HepG2 (cell line): ENCODE measurements around the gene HECTD1. TPM values are rescaled to one million over a fixed set of nuclear protein-coding genes. Genes with fewer than 3 reads are reported as not detected.

Experiments used
- ARID2 ChIP-seq: sonication (generic); formaldehyde crosslinking; IDR thresholded peaks from 2 replicates; pipeline ENCODE4 v1.8.1; 2022; ENCODE audit warnings: mild to moderate bottlenecking, missing genetic modification reagents, borderline replicate concordance
- BHLHE40 ChIP-seq: IDR thresholded peaks from 2 replicates; pipeline ENCODE4 v1.6.1; 2011; ENCODE audit warnings: low read length, improper control_type of control experiment
- CHCHD3 ChIP-seq: sonication (generic); formaldehyde crosslinking; IDR thresholded peaks from 2 replicates; pipeline ENCODE4 v1.8.0; 2022; ENCODE audit warnings: mild to moderate bottlenecking, missing genetic modification reagents, moderate library complexity
- CHD2 ChIP-seq: IDR thresholded peaks from 2 replicates; pipeline ENCODE4 v1.6.1; 2011; ENCODE audit warnings: low read depth, low read length, improper control_type of control experiment
- DZIP1 ChIP-seq: sonication (generic); formaldehyde crosslinking; IDR thresholded peaks from 2 replicates; pipeline ENCODE4 v1.5.0; 2020; ENCODE audit warnings: mild to moderate bottlenecking, missing genetic modification reagents
- E2F5 ChIP-seq: sonication (generic); formaldehyde crosslinking; conservative IDR thresholded peaks from 2 replicates; pipeline ENCODE4 v1.4.0; 2020; ENCODE audit warnings: missing genetic modification reagents
- EHMT2 ChIP-seq: fragments of 200-600 bp; sonication (generic); IDR thresholded peaks from 2 replicates; pipeline ENCODE4 v1.7.0; 2017; ENCODE audit warnings: antibody characterized with exemption, low read depth, low read length, borderline replicate concordance
- FIP1L1 ChIP-seq: fragments of 200-400 bp; formaldehyde crosslinking; IDR thresholded peaks from 2 replicates; pipeline ENCODE4 v1.6.1; 2018; ENCODE audit warnings: low read depth, mild to moderate bottlenecking, low read length, moderate library complexity, borderline replicate concordance; ENCODE audit not compliant: insufficient read depth
- GABPB1 ChIP-seq: IDR thresholded peaks from 2 replicates; pipeline ENCODE4 v1.6.1; 2016; ENCODE audit warnings: mild to moderate bottlenecking, missing genetic modification reagents, moderate library complexity, missing compliant biosample characterization
- HBP1 ChIP-seq: IDR thresholded peaks from 2 replicates; pipeline ENCODE4 v1.6.1; 2016; ENCODE audit warnings: low read depth, control low read depth
- MAX ChIP-seq: IDR thresholded peaks from 2 replicates; pipeline ENCODE4 v1.6.1; 2012; ENCODE audit warnings: inconsistent platforms
- MED13 ChIP-seq: sonication (generic); formaldehyde crosslinking; IDR thresholded peaks from 2 replicates; pipeline ENCODE4 v1.5.0; 2020; ENCODE audit warnings: missing genetic modification reagents
- NCOA5 ChIP-seq: sonication (generic); formaldehyde crosslinking; IDR thresholded peaks from 2 replicates; pipeline ENCODE4 v1.4.0; 2020; ENCODE audit warnings: missing genetic modification reagents
- NKX3-1 ChIP-seq: sonication (generic); formaldehyde crosslinking; IDR thresholded peaks from 2 replicates; pipeline ENCODE4 v1.5.0; 2020; ENCODE audit warnings: missing genetic modification reagents
- NR1H2 ChIP-seq: sonication (generic); formaldehyde crosslinking; IDR thresholded peaks from 2 replicates; pipeline ENCODE4 v1.8.1; 2022; ENCODE audit warnings: low read depth, missing genetic modification reagents, borderline replicate concordance
- SIN3A ChIP-seq: IDR thresholded peaks from 2 replicates; pipeline ENCODE4 v1.6.1; 2011; ENCODE audit warnings: low read depth, mild to moderate bottlenecking, control low read depth, low read length, borderline replicate concordance
- SIN3B ChIP-seq: fragments of 150-350 bp; IDR thresholded peaks from 2 replicates; pipeline ENCODE4 v1.6.1; 2014; ENCODE audit warnings: low read length
- ZBTB42 ChIP-seq: sonication (generic); formaldehyde crosslinking; IDR thresholded peaks from 2 replicates; pipeline ENCODE4 v1.5.0; 2020; ENCODE audit warnings: mild to moderate bottlenecking, missing genetic modification reagents
- ZFYVE20 ChIP-seq: sonication (generic); formaldehyde crosslinking; IDR thresholded peaks from 2 replicates; pipeline ENCODE4 v1.8.0; 2023; ENCODE audit warnings: low read depth, mild to moderate bottlenecking, moderate library complexity, missing genetic modification reagents, borderline replicate concordance
- ZNF367 ChIP-seq: sonication (generic); formaldehyde crosslinking; IDR thresholded peaks from 2 replicates; pipeline ENCODE4 v1.4.0; 2020; ENCODE audit warnings: missing genetic modification reagents, borderline replicate concordance
- ZNF383 ChIP-seq: sonication (generic); formaldehyde crosslinking; IDR thresholded peaks from 2 replicates; pipeline ENCODE4 v1.4.0; 2020; ENCODE audit warnings: missing genetic modification reagents, mild to moderate bottlenecking, borderline replicate concordance
- ZNF496 ChIP-seq: sonication (generic); formaldehyde crosslinking; IDR thresholded peaks from 2 replicates; pipeline ENCODE4 v1.8.1; 2023; ENCODE audit warnings: mild to moderate bottlenecking, moderate library complexity, missing genetic modification reagents; ENCODE audit not compliant: insufficient replicate concordance
- ZNF670 ChIP-seq: sonication (generic); formaldehyde crosslinking; IDR thresholded peaks from 2 replicates; pipeline ENCODE4 v1.8.0; 2022; ENCODE audit warnings: mild to moderate bottlenecking, missing genetic modification reagents, borderline replicate concordance
- ZNF720 ChIP-seq: sonication (generic); formaldehyde crosslinking; IDR thresholded peaks from 2 replicates; pipeline ENCODE4 v1.4.0; 2020; ENCODE audit warnings: missing genetic modification reagents
- polyA plus RNA-seq, 8 experiments: library from polyadenylated mRNA; depleted of rRNA in 3 of 8; stranded (reverse) in 7 of 8; unstranded in 1 of 8; fragments of >200 nt; fragmentation: Illumina TruSeq in 4 of 8; extraction: Trizol in 4 of 8; gene quantifications; 2 replicates each; pipeline versions ENCODE4 v1.2.1 to v1.2.3, GENCODE V29; 2011 to 2016; ENCODE audit warnings: low read depth in 4 of 8, missing spikeins in 1 of 8, mixed read lengths in 1 of 8; ENCODE audit not compliant: insufficient read depth in 1 of 8
- total RNA-seq, 5 experiments: library from RNA; depleted of rRNA; stranded (reverse); fragments of >200 nt; fragmentation: Illumina TruSeq; extraction: Trizol; gene quantifications; 2 replicates each; pipeline ENCODE4 v1.2.3, GENCODE V29; 2016; ENCODE audit warnings: low read depth in 1 of 5

The HECTD1 gene
- total and polyA plus RNA-seq, 2 of the 13 experiments (the other 11 are each of a cell fraction or from before 2014, with no cell fraction given), result 312 to 560 TPM

GRCh38 chr14:31229638-31230572, 22.3 kb upstream of the HECTD1 start (continued):
- TF ChIP-seq E2F5 (0 out of 2 replicates have a peak, but pooled peaks have one; percentile 51), NCOA5 (CRISPR knock-in tag) (peak; percentile 80; the same call in 1 of the 2 replicates), ZFYVE20 (CRISPR knock-in tag) (no peak), FIP1L1 (0 out of 2 replicates have a peak, but pooled peaks have one; percentile 95), ZNF367 (CRISPR knock-in tag) (no peak), NR1H2 (CRISPR knock-in tag) (no peak; the same call in 1 of the 2 replicates), ZNF720 (CRISPR knock-in tag) (peak; percentile 77; the same call in 1 of the 2 replicates), SIN3A (peak; percentile 98), ZBTB42 (CRISPR knock-in tag) (no peak), MED13 (CRISPR knock-in tag) (peak; percentile 100), HBP1 (CRISPR knock-in tag) (peak; percentile 99), NKX3-1 (peak; percentile 99), ARID2 (CRISPR knock-in tag) (peak; percentile 98; the same call in 1 of the 2 replicates), CHCHD3 (CRISPR knock-in tag) (no peak), ZNF383 (CRISPR knock-in tag) (peak; percentile 99), ZNF670 (CRISPR knock-in tag) (peak; percentile 98; the same call in 1 of the 2 replicates), EHMT2 (peak; percentile 98; the same call in 1 of the 2 replicates), ZNF496 (CRISPR knock-in tag) (no peak), GABPB1 (CRISPR knock-in tag) (peak; percentile 78), SIN3B (0 out of 2 replicates have a peak, but pooled peaks have one; percentile 60), BHLHE40 (peak; percentile 90), DZIP1 (CRISPR knock-in tag) (no peak), CHD2 (no peak), MAX (peak; percentile 96)
